ENCODE data around the gene LDAH.

Gene LDAH

DNA sequence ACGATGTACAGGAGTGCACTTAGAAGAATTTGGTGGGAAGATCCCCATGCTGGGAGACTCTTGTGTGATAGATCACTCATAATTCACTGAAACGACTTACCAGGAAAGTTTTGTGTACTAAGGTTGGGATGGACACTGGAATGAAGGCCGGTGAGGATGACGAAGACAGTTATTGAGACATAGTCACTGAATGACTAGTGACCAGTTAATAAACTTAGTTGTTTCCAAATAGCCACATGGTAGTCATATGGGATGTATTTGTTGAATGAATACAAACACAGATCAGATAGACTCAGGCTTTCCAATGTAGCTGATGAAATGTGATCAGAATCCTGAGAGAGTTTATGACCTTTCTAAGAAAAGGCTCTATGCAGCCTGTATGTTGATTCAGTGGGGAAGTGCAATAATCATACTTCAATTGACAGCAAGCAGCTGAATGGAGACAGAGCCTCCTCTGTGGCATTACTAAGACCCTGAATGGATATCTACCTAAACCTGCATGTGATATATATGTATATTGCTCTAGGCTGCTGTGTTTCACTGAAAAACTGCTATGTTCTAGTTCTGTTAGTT is 135.6 kb downstream of the LDAH start:
- in situ Hi-C loops (cut with HindIII; ENCODE audit: low sequenced_read_pairs) = no loop called here

DNA sequence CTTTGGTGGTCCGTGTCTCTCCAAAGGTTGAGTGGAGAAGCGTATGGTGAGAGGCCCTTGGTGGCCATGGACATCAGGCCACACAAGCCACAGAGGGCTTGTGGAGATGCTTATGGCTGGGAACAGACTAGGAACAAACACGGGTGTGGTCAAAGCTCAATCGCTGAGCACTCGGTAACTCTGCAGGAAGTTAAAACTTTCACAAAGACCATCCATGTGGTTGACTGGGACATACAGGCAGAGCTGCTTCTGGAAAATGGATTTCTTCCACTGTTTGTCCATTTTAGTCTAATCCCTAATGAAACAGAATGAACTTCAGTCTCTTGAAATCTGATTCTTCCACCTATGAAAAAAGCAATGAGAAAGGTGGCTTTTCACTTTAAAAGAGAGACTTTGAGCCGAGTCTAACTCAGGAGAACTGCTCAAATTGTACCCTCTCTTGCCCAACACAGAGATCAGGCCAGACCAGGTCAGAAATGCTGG is 138.3 kb downstream of the LDAH start:
- in situ Hi-C loops (cut with HindIII; ENCODE audit: low sequenced_read_pairs) = no loop called here

DNA sequence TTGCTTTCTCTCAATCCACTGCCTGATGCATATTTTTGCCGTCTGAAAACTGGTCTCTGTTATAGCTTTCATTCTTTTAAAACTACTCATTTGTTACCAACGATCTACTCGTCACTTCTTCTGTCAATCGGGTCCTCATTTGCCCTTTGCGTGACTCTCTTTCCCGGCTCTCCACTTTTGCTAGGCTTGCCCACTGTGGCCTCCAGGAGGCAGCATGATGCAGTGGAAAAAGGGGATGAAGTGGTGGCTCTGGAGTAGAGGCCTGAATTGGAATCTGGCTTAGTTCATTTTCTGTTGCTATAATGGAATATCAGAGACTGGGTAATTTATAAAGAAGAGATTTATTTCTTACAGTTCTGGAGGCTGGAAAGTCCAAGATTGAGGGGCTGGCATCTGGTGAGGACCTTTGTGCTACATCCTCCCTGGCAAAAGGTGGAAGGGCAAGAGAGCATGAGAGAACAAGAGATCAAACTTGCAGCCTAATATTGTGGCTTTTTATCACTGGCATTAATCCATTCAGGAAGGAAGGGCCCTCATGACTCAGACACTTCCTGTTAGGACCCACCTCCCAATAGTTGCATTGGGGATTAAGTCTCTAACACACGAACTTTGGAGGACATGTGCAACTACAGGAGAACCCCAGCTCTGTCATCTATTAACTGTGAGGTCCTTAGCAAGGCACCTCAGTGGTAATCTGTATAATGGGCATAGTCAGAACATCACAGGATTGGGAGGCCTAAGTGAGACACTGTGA is 140.6 kb downstream of the LDAH start:
- in situ Hi-C loops (cut with HindIII; ENCODE audit: low sequenced_read_pairs) = no loop called here

DNA sequence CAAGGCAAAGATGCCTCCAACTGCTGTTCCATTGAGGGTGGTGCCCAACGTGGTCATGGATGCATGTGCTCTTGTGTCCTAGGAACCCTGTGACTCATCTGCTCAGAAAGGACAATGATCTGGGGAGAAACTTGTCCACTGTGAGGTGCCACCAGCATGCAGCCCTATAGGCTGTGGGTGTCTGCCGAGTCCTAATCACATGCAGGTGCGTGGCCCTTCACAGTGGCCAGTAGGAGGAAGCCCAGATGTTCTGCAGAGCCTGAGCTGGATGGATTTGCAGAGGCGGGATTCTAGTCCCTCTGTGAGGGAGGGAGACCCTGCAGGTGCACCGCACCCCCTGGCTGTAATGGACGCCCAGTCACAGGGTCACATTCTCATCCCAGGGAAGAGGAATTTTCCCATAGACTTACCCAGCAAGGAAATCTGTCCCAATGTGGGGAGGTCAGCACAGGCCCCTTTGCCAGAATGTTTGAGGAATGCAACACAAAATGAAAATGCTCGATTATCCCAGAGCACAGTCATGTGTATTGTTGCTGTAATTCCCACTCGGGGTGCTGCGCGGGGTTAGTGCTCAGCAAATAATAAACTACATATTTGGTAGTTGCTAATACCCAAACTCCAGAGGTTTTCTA is 142.0 kb downstream of the LDAH start:
- in situ Hi-C loops (cut with HindIII; ENCODE audit: low sequenced_read_pairs) = no loop called here

DNA sequence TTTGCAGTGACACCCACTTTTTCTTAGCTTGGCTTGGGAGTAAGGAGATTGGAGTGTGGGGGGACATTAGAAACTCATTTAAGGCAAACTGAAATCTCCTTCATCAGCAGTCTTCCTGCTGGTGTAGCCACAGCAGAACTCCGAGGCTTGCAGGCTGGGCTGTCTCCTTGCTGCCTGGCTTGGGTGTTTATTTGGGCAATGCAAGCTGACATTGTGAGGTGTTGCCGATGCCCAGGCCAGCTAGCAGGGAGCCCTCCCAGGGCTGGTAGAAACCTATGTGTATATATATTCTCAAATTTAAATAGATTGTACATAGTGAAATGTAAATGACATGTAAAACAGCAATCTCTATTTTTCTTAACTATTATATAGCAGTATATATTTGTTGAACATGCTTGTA is 144.1 kb downstream of the LDAH start:
- in situ Hi-C loops (cut with HindIII; ENCODE audit: low sequenced_read_pairs) = no loop called here

DNA sequence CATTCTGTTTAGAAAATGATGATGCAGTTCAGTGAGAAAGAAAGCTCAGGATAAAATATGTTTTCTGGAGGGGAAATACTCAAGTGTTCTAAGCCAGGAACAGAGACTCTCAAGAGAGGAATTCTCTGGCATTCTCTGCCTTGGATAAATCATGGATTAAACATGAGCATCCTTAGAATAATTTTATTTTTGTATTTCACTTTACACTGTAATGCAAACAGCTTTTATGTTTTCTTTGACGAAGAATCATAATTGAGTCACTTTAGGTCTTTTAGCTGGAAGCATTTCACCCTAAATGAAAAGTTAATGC is 144.9 kb downstream of the LDAH start:
- in situ Hi-C loops (cut with HindIII; ENCODE audit: low sequenced_read_pairs) = no loop called here

DNA sequence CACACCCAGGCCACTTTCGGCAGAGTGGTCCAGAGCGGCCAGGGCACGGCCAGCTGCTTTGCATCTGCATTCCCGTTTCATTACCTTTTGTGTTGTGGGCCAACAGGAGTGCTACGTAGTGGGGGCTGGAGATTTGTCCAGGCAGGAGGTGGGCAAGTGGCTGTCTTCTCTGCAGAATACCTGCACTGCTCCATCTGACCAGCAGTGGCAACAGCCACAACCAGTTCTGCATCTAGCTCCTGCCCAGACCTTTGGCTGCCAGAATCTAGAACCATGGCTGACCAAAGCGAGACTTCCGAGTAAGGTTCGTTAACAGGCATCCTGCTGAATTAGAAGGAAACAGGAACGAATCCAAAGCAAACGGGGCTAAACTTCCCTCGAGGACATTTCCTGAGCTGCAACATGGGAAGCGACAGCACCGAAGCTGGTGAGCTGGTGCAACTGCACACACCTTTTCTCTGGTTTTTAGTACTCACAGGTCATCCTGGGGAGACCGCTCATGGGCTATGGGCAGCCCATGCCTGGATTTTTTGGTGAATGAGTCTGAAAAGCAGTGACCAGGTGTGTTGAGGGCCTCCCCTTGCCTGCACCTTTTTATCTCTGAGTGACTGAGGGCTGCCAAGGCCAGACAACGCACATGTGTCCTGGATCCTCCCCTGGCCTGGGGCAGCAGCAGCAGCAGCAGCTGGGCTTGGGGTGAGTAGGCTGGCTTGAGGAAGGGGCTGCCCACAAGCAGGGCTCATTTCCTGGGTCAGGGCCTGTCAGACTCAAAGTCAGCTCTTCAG is 145.4 kb downstream of the LDAH start:
- in situ Hi-C loops (cut with HindIII; ENCODE audit: low sequenced_read_pairs) = no loop called here

DNA sequence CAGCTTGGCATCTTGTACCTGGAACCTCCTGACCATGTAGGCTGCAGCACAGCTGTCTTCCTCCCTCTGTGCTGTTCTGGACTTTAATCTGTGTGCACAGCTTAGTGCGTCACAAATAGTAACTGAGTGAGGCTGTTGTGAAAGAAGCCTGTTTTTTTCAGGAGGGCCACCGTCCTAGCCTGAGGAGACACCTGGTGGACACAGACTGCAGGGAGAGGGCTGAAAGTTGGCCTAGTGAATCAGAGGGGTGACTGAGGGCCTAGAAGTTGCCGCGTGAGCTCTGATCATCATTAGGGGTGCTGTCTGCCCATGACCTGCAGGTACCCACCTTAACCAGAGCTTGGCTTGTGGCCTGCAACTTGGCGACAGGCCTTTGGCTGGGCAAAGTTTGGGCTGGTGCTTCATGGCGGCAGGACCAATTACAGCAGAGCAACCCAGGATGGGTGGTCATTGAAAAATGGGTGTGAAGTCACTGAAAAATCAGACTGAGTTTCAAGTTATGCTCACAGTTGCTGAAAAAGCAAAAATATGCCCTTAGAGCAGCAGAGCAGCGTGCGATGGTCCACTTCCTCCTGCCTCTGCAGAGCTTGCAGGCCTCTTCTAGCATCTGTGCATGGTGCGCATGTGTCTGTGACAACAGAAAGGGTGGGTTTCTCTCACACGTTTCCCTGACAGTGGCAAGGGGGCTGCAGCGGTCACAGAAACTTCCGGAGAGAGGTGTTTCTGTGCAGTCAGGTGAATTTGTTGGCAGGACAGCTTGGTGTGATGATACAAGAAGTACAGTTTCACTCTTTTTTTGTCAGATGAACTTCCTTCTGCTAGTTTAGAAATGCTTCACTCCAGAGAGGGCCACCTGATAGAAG is 146.3 kb downstream of the LDAH start:
- in situ Hi-C loops (cut with HindIII; ENCODE audit: low sequenced_read_pairs) = no loop called here

DNA sequence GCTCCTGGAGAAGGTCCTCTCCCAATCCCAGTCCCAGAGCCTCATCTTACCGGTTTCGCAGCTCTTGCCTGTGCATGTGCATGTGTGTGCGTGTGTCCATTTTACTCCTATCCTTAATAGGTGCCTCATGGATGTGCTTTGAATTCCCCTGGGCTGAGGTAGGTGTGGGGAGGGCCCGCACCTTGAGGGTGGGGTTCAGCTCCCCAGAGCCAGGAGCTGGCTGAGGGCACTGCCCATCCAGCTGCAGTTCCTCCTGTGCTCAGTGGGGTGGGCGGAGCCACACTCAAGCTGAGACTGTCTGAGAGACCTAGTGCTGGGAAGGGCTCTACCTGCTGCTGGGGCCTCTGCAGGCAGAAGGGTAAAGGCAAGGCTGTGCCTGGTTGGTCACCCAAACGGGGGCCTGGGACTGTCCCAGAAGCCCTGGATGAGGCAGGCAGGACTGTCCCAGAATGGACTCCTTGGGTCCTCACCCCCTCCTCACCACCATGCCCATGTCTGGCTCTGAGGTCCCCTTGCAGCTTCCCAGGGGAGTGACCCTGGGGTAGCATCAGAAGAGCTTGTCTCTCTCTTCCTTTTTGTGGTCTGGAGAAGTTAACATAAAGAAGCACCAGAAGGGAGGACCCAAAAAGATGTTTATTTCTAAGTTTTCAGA is 147.1 kb downstream of the LDAH start:
- in situ Hi-C loops (cut with HindIII; ENCODE audit: low sequenced_read_pairs) = no loop called here

DNA sequence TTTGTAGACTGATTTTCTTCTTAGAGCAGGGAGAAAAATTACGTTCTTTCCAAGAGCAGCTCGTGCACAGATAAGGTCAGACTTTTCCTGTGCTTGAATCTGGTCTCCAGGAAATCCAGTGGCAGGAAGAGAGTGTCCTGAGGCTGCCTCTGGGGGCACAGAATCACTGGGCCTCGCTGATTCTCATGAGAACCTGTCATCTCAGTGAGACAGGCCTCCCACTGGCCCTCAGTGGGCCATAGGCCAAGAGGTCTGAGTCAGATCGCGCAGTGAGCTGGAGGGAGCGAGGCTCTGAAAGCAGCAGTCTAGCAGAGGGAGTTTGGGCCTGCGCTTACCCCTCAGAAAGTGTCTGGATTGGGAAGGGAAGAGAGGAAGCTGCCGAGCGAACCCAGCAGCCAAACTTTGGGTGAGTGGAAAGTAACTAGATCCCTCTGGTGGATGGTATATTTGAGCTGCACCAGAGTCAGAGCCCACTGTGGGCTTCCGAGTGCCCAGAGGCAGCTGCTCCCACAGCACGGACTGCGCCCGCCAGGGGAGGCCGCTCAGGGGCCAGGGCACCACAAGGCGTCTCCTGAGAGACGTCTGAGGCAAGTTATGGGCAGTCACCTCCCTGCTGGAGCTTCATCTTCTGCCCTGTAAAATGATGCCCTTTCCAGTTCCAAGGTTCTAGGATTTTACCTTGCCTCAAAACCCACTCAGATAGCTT is 147.8 kb downstream of the LDAH start:
- in situ Hi-C loops (cut with HindIII; ENCODE audit: low sequenced_read_pairs) = no loop called here

DNA sequence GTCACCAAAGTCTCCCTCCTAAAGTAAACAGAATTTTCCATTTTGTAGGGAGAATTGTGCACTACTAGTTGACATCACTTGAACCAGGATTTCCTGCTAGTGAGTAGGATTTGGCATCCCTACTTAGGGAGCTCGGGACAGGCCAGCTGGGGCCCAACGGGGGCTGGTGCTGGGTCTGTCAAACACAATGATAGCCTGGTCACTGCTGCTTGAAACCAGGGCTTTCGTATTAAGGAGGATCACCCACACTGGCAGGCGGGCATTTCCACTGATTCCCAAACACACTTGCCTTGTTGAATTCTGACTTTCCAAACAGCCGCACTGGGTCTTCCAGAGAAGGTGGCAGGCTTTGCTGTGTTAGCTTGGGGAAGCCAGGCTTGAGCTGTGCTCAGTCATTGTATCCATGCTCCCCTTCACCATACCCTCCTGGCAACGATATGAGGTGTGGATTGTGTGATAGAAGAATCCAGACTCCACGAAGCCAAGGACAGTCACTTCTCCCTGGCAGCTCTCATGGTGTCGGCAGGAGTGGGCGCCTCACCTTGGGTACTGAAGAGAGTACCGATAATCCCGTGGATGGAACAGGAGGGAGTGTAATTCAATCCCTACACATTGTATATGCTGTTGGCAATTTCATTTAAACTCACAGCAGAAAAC is 148.5 kb downstream of the LDAH start:
- in situ Hi-C loops (cut with HindIII; ENCODE audit: low sequenced_read_pairs) = no loop called here

DNA sequence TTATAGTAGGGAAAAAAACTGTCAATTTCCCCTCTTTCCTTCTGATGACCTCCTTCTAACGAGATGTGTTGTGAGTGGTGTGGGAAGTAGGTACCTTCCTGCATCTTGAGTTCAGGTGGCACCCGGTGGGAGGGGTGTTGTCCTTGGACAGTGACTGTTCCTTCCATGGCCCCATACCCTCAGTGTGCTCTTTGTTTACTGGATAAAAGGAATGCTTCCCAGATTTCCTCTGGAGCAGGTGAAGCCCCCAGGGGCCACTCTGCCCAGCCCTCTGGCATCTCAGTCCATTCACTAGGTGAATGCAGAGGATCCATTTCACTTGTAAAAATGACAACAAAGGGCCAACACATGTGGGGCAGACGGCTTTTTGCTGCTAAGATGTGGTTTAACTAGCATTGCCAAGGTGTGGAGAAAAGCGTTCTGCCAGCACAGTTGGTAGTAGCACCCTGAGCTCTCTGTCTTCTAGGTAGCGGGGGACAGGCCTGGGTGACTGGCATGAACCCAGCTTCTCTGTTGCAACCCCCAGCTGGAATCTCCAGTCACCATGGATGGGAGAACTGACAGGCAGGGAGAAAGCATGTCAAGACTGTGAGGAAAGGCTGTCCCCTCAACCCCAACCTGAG is 149.1 kb downstream of the LDAH start:
- in situ Hi-C loops (cut with HindIII; ENCODE audit: low sequenced_read_pairs) = no loop called here

DNA sequence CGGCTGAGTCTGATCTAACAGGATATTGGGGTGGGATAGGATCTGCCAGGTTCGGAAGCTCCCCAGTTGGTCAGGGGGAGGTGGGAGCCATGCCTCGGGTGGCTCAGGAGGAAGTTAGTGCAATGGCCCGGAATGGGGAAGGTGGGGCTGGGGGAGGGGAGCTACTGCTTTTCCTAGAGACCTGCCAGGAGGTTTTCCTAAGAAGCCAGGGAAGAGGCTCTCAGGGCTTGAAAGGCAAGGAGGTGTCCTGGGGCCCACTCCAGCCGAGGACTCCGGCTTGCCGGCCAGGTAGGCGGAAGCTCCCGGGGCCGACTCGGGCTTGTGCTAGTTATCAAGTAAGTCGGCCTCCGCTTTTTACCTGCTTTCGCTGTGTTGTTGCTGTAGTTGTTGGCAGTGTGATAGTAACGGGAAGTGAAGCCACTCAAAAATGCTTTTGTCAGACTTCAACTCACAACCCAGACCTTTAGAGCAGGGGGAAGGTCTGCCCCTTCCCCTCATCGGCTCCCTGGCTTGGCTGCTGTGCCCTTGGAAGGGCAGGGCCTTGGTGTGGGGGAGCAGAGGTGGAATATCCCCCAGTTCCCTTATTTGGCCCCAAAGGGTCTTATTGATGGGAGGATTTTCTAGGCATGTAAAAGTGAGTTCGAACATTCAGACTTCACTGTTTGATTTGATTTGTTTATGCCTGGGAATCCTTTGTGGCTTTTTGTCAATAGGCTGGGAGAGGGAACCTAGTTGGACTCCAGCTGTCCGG is 150.5 kb downstream of the LDAH start:
- in situ Hi-C loops (cut with HindIII; ENCODE audit: low sequenced_read_pairs) = no loop called here

DNA sequence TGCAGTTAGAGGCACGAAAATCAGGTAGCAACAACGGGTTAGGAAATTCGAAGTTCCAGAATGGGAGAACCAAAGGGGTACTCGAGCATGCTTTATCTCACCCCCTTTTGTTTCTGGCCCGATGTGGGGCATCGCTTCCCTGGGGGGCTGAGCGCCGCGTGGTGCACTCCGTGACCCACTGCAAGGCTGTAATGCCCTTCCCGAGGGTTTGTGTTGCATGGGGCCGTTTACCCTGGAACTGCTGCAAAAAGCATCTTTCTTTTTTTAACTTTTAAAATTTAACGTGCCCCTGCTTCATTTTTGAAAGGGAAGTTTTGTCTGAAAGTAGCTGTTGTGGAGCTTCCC is 151.2 kb downstream of the LDAH start:
- in situ Hi-C loops (cut with HindIII; ENCODE audit: low sequenced_read_pairs) = no loop called here

DNA sequence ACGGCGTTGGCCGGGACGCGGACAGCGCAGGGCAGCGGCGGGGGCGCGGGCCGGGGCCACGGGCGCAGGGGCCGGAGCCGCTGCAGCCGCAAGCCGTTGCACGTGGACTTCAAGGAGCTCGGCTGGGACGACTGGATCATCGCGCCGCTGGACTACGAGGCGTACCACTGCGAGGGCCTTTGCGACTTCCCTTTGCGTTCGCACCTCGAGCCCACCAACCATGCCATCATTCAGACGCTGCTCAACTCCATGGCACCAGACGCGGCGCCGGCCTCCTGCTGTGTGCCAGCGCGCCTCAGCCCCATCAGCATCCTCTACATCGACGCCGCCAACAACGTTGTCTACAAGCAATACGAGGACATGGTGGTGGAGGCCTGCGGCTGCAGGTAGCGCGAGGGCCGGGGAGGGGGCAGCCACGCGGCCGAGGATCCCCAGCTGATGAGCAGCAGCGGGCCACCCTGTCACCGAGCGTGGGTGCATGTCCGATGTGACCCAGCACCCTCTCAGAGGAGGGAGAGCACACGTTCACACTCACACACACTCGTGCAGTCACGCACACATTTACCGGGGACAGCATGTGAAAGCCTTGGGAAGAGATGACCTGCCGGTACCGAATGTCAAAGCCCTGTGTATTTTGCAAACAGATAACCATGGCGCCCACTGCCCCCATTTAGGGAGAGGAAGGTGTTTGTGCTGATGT is 151.7 kb downstream of the LDAH start:
- in situ Hi-C loops (cut with HindIII; ENCODE audit: low sequenced_read_pairs) = no loop called here

DNA sequence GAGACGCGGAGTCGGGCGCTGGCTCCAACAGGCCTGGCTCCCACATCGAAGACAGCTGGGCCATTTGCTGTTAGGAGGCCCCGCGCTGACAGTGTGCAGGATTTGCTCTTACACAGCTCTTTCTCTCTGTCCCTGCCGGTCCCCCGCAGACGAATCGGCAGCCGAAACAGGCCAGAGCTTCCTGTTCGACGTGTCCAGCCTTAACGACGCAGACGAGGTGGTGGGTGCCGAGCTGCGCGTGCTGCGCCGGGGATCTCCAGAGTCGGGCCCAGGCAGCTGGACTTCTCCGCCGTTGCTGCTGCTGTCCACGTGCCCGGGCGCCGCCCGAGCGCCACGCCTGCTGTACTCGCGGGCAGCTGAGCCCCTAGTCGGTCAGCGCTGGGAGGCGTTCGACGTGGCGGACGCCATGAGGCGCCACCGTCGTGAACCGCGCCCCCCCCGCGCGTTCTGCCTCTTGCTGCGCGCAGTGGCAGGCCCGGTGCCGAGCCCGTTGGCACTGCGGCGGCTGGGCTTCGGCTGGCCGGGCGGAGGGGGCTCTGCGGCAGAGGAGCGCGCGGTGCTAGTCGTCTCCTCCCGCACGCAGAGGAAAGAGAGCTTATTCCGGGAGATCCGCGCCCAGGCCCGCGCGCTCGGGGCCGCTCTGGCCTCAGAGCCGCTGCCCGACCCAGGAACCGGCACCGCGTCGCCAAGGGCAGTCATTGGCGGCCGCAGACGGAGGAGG is 152.4 kb downstream of the LDAH start:
- in situ Hi-C loops (cut with HindIII; ENCODE audit: low sequenced_read_pairs) = no loop called here

All from DLD1 (cell line).